LNCaP clone FGC (cell line): Measurements from ENCODE around the gene HPCAL1.

Source experiments
- DNase-seq: peaks from one replicate; pipeline ENCODE4 v3.0.0-alpha.2; 2011; ENCODE audit warnings: low read depth
- H3K4me3 ChIP-seq: 2 replicates; pipeline ENCODE4 v1.5.1; 2011; ENCODE audit warnings: mild to moderate bottlenecking, low read depth, low read length, control low read depth
- CTCF ChIP-seq: IDR thresholded peaks from 2 replicates; pipeline ENCODE4 v1.5.1; 2012; ENCODE audit warnings: mild to moderate bottlenecking; ENCODE audit not compliant: control insufficient read depth, insufficient read depth; ENCODE audit errors: extremely low read depth

Gene HPCAL1

GRCh38 chr2:10469955-10470608 lies 167.4 kb downstream of the HPCAL1 start:
- DNase-seq, result no peak
- TF ChIP-seq CTCF, result no peak

GRCh38 chr2:10471046-10471571 lies 168.4 kb downstream of the HPCAL1 start:
- H3K4me3 ChIP-seq, result no peak overlapping the region
- no peak for DNase-seq
- TF ChIP-seq CTCF, result no peak

More at GRCh38 chr2:10469955-10470608, 167.4 kb downstream of the HPCAL1 start:
- H3K4me3 ChIP-seq, result no peak overlapping the region

GRCh38 chr2:10471955-10472354 lies 169.3 kb downstream of the HPCAL1 start:
- H3K4me3 ChIP-seq, result no peak overlapping the region
- no peak for TF ChIP-seq CTCF
- no peak for DNase-seq

GRCh38 chr2:10473121-10473756 lies 170.5 kb downstream of the HPCAL1 start:
- DNase-seq, result no peak
- no peak for TF ChIP-seq CTCF

GRCh38 chr2:10475221-10475722 lies 172.6 kb downstream of the HPCAL1 start:
- H3K4me3 ChIP-seq, result no peak overlapping the region
- DNase-seq, result no peak
- no peak for TF ChIP-seq CTCF

More at GRCh38 chr2:10473121-10473756, 170.5 kb downstream of the HPCAL1 start:
- no peak overlapping the region for H3K4me3 ChIP-seq

- no peak for TF ChIP-seq CTCF
- DNase-seq, result no peak
Observed at GRCh38 chr2:10475811-10476660, 173.3 kb downstream of the HPCAL1 start.

More at GRCh38 chr2:10475811-10476660, 173.3 kb downstream of the HPCAL1 start:
- no peak overlapping the region for H3K4me3 ChIP-seq
